NCI-H2029 treated with DMSO at 0.1 percent for 48 hours (cell line): Measurements from ENCODE around the gene BBS5.

Experiments
- DNase-seq: peaks from one replicate; lab custom pipeline; 2025; lab: John Stamatoyannopoulos, UW

BBS5 gene

DNA sequence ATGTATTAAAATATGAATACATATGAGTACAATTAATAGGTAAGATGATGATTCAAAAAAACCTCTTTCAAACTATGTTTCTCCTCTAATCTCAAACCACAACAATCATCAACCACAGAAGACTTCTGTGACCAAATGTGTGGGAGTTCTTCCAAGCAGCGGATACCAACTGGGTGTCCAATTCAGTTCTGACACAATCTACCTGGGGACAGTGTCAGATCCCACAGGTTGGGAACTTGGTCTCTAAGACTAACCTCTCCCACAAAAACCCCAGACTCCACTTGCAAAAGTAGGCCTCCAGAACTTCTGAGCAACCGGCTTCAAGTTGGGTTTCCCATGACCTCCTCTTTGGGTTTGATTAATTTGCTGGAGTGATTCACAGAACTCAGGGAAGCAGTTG lies 67.5 kb downstream of the BBS5 start:
- no peak for DNase-seq
